ENCODE results near the gene ABI1. TPM values are rescaled to one million over a fixed set of nuclear protein-coding genes. Genes with fewer than 3 reads are reported as not detected.
A peak's percentile ranks its signal among the peaks of the same experiment; 100 is the strongest.

The ABI1 gene
- total and polyA plus RNA-seq, 2 of the 13 experiments (the other 11 are each of a cell fraction or from before 2014, with no cell fraction given) = 20.9 to 22.9 TPM

- TF ChIP-seq, protein P1, sequence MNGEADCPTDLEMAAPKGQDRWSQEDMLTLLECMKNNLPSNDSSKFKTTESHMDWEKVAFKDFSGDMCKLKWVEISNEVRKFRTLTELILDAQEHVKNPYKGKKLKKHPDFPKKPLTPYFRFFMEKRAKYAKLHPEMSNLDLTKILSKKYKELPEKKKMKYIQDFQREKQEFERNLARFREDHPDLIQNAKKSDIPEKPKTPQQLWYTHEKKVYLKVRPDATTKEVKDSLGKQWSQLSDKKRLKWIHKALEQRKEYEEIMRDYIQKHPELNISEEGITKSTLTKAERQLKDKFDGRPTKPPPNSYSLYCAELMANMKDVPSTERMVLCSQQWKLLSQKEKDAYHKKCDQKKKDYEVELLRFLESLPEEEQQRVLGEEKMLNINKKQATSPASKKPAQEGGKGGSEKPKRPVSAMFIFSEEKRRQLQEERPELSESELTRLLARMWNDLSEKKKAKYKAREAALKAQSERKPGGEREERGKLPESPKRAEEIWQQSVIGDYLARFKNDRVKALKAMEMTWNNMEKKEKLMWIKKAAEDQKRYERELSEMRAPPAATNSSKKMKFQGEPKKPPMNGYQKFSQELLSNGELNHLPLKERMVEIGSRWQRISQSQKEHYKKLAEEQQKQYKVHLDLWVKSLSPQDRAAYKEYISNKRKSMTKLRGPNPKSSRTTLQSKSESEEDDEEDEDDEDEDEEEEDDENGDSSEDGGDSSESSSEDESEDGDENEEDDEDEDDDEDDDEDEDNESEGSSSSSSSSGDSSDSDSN (CRISPR knock-in tag; IDR thresholded peaks at IDR 0.05) = peak; percentile 96
- peak; percentile 97 for TF ChIP-seq TGIF2 (CRISPR knock-in tag; IDR thresholded peaks at IDR 0.05)
- no peak for TF ChIP-seq SOX6 (IDR thresholded peaks at IDR 0.05)
- TF ChIP-seq SOX6 (CRISPR knock-in tag; IDR thresholded peaks at IDR 0.05) = peak; percentile 24; the same call in 1 of the 2 replicates
- TF ChIP-seq, protein P2, sequence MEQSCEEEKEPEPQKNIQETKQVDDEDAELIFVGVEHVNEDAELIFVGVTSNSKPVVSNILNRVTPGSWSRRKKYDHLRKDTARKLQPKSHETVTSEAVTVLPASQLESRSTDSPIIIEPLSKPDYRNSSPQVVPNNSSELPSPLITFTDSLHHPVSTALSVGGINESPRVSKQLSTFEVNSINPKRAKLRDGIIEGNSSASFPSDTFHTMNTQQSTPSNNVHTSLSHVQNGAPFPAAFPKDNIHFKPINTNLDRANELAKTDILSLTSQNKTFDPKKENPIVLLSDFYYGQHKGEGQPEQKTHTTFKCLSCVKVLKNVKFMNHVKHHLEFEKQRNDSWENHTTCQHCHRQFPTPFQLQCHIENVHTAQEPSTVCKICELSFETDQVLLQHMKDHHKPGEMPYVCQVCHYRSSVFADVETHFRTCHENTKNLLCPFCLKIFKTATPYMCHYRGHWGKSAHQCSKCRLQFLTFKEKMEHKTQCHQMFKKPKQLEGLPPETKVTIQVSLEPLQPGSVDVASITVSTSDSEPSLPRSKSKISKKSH (CRISPR knock-in tag; IDR thresholded peaks at IDR 0.05; ENCODE audit: borderline replicate concordance) = no peak; the same call in 1 of the 2 replicates
- no peak for TF ChIP-seq ZNF446 (CRISPR knock-in tag; IDR thresholded peaks at IDR 0.05)
- TF ChIP-seq TP53 (CRISPR knock-in tag; conservative IDR thresholded peaks at IDR 0.05) = no peak
- TF ChIP-seq MTA3 (CRISPR knock-in tag; IDR thresholded peaks at IDR 0.05) = no peak
- no peak for TF ChIP-seq MAFF (IDR thresholded peaks at IDR 0.05; ENCODE audit: low read depth, low read length)
- TF ChIP-seq ZNF790 (CRISPR knock-in tag; IDR thresholded peaks at IDR 0.05; ENCODE audit: borderline replicate concordance) = no peak
- no peak for TF ChIP-seq ZNF780A (CRISPR knock-in tag; IDR thresholded peaks at IDR 0.05)
- no peak; the same call in 1 of the 2 replicates for TF ChIP-seq ZSCAN21 (CRISPR knock-in tag; IDR thresholded peaks at IDR 0.05; ENCODE audit: borderline replicate concordance)
- TF ChIP-seq, protein P3, sequence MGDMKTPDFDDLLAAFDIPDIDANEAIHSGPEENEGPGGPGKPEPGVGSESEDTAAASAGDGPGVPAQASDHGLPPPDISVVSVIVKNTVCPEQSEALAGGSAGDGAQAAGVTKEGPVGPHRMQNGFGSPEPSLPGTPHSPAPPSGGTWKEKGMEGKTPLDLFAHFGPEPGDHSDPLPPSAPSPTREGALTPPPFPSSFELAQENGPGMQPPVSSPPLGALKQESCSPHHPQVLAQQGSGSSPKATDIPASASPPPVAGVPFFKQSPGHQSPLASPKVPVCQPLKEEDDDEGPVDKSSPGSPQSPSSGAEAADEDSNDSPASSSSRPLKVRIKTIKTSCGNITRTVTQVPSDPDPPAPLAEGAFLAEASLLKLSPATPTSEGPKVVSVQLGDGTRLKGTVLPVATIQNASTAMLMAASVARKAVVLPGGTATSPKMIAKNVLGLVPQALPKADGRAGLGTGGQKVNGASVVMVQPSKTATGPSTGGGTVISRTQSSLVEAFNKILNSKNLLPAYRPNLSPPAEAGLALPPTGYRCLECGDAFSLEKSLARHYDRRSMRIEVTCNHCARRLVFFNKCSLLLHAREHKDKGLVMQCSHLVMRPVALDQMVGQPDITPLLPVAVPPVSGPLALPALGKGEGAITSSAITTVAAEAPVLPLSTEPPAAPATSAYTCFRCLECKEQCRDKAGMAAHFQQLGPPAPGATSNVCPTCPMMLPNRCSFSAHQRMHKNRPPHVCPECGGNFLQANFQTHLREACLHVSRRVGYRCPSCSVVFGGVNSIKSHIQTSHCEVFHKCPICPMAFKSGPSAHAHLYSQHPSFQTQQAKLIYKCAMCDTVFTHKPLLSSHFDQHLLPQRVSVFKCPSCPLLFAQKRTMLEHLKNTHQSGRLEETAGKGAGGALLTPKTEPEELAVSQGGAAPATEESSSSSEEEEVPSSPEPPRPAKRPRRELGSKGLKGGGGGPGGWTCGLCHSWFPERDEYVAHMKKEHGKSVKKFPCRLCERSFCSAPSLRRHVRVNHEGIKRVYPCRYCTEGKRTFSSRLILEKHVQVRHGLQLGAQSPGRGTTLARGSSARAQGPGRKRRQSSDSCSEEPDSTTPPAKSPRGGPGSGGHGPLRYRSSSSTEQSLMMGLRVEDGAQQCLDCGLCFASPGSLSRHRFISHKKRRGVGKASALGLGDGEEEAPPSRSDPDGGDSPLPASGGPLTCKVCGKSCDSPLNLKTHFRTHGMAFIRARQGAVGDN (CRISPR knock-in tag; IDR thresholded peaks at IDR 0.05) = peak; percentile 83
- TF ChIP-seq SOX5 (CRISPR knock-in tag; IDR thresholded peaks at IDR 0.05; ENCODE audit: borderline replicate concordance) = no peak
- peak; percentile 56 for TF ChIP-seq ZNF441 (CRISPR knock-in tag; IDR thresholded peaks at IDR 0.05; ENCODE audit: borderline replicate concordance)
- peak; percentile 63; the same call in 1 of the 2 replicates for TF ChIP-seq ZNF709 (CRISPR knock-in tag; IDR thresholded peaks at IDR 0.05)
- peak; percentile 92; the same call in 1 of the 2 replicates for TF ChIP-seq ZNF558 (CRISPR knock-in tag; IDR thresholded peaks at IDR 0.05; ENCODE audit: borderline replicate concordance)
- TF ChIP-seq, protein P4, sequence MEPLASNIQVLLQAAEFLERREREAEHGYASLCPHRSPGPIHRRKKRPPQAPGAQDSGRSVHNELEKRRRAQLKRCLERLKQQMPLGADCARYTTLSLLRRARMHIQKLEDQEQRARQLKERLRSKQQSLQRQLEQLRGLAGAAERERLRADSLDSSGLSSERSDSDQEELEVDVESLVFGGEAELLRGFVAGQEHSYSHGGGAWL (CRISPR knock-in tag; IDR thresholded peaks at IDR 0.05) = peak; percentile 83; the same call in 1 of the 2 replicates
- TF ChIP-seq ZNF337 (CRISPR knock-in tag; IDR thresholded peaks at IDR 0.05; ENCODE audit: borderline replicate concordance, low read depth) = no peak
- TF ChIP-seq SALL2 (CRISPR knock-in tag; IDR thresholded peaks at IDR 0.05) = peak; percentile 39; the same call in 1 of the 2 replicates
- no peak; the same call in 1 of the 2 replicates for TF ChIP-seq STAT5B (CRISPR knock-in tag; IDR thresholded peaks at IDR 0.05)
- TF ChIP-seq ZNF775 (CRISPR knock-in tag; IDR thresholded peaks at IDR 0.05; ENCODE audit: borderline replicate concordance) = no peak
These were observed 163.4 kb downstream of the ABI1 start, which contains the start of gene PDSS1 (continued) for GRCh38 chr10:26697163-26697921.
